ENCODE data around the gene KLHL7.
"Not testable (repeated sequence)": the region's sequence is repeated elsewhere in the genome, so short reads cannot be mapped to it uniquely, and the experiment has no call there.

Gene KLHL7

GRCh38 chr7:23218196-23218595 is 112.6 kb downstream of the KLHL7 start:
- H3K4me3 ChIP-seq (ENCODE audit: low read length) = no peak overlapping the region
- H3K9ac ChIP-seq (ENCODE audit: low read depth, low read length) = no peak overlapping the region
- H3K27ac ChIP-seq (ENCODE audit: low read depth, low read length) = no peak overlapping the region
- H3K27me3 ChIP-seq (ENCODE audit: insufficient read depth, low read length) = no peaks in the 10 kb centered on the region
- peaks cover 5% of the 10 kb centered on the region; the same call in 1 of the 2 replicates for H3K4me1 ChIP-seq (ENCODE audit: insufficient read depth, low read length)
- 72% methylated on average over 3 of the region's 3 CpGs for WGBS
- no peaks in the 10 kb centered on the region for H3K9me3 ChIP-seq (ENCODE audit: insufficient read depth, low read depth, low read length)
- H3K36me3 ChIP-seq (ENCODE audit: insufficient read depth, low read length) = no peaks in the 10 kb centered on the region

GRCh38 chr7:23220690-23221305 is 115.2 kb downstream of the KLHL7 start:
- 73% methylated on average over 10 of the region's 10 CpGs for WGBS
- H3K27ac ChIP-seq (ENCODE audit: low read depth, low read length) = no peak overlapping the region
- H3K4me3 ChIP-seq (ENCODE audit: low read length) = no peak overlapping the region
- H3K27me3 ChIP-seq (ENCODE audit: insufficient read depth, low read length) = no peaks in the 10 kb centered on the region
- no peaks in the 10 kb centered on the region for H3K9me3 ChIP-seq (ENCODE audit: insufficient read depth, low read depth, low read length)
- no peaks in the 10 kb centered on the region for H3K36me3 ChIP-seq (ENCODE audit: insufficient read depth, low read length)
- peaks cover 5% of the 10 kb centered on the region; the same call in 1 of the 2 replicates for H3K4me1 ChIP-seq (ENCODE audit: insufficient read depth, low read length)
- no peak overlapping the region for H3K9ac ChIP-seq (ENCODE audit: low read depth, low read length)

- no peaks in the 10 kb centered on the region for H3K36me3 ChIP-seq (ENCODE audit: insufficient read depth, low read length)
- 74% methylated on average over 5 of the region's 5 CpGs for WGBS
- H3K9me3 ChIP-seq (ENCODE audit: insufficient read depth, low read depth, low read length) = no peaks in the 10 kb centered on the region
- no peak overlapping the region for H3K4me3 ChIP-seq (ENCODE audit: low read length)
- no peaks in the 10 kb centered on the region for H3K27me3 ChIP-seq (ENCODE audit: insufficient read depth, low read length)
- H3K4me1 ChIP-seq (ENCODE audit: insufficient read depth, low read length) = peaks cover 5% of the 10 kb centered on the region; the same call in 1 of the 2 replicates
- H3K27ac ChIP-seq (ENCODE audit: low read depth, low read length) = no peak overlapping the region
- no peak overlapping the region for H3K9ac ChIP-seq (ENCODE audit: low read depth, low read length)
Measured at GRCh38 chr7:23222439-23223030, 117.0 kb downstream of the KLHL7 start.

GRCh38 chr7:23224364-23224763 is 118.8 kb downstream of the KLHL7 start:
- H3K9me3 ChIP-seq (ENCODE audit: insufficient read depth, low read depth, low read length); H3K4me3 ChIP-seq (ENCODE audit: low read length); H3K36me3 ChIP-seq (ENCODE audit: insufficient read depth, low read length); H3K27ac ChIP-seq (ENCODE audit: low read depth, low read length); H3K9ac ChIP-seq (ENCODE audit: low read depth, low read length); H3K27me3 ChIP-seq (ENCODE audit: insufficient read depth, low read length); H3K4me1 ChIP-seq (ENCODE audit: insufficient read depth, low read length): not testable (repeated sequence)
- WGBS = 91% methylated on average over 3 of the region's 4 CpGs

- Histone ChIP-seq H3K36me3 (ENCODE audit: insufficient read depth, low read length) (no peaks in the 10 kb centered on the region), H3K27ac (ENCODE audit: low read depth, low read length) (no peak overlapping the region), H3K27me3 (ENCODE audit: insufficient read depth, low read length) (no peaks in the 10 kb centered on the region), H3K9ac (ENCODE audit: low read depth, low read length) (no peak overlapping the region), H3K4me3 (ENCODE audit: low read length) (no peak overlapping the region), H3K9me3 (ENCODE audit: insufficient read depth, low read depth, low read length) (no peaks in the 10 kb centered on the region), H3K4me1 (ENCODE audit: insufficient read depth, low read length) (no peaks in the 10 kb centered on the region)
- 91% methylated on average over 3 of the region's 4 CpGs for WGBS
Measured at GRCh38 chr7:23226844-23227450, 121.4 kb downstream of the KLHL7 start.
